HepG2 (cell line): Measurements from ENCODE around the gene ZNF213. TPM values are rescaled to one million over a fixed set of nuclear protein-coding genes. Genes with fewer than 3 reads are reported as not detected.

Source experiments
- FOXO1 ChIP-seq: sonication (generic); formaldehyde crosslinking; IDR thresholded peaks from 2 replicates; pipeline ENCODE4 v1.4.0; 2020; ENCODE audit warnings: missing genetic modification reagents
- HNF4A ChIP-seq: sonication (generic); formaldehyde crosslinking; IDR thresholded peaks from 2 replicates; pipeline ENCODE4 v1.4.0; 2020; ENCODE audit warnings: missing genetic modification reagents
- MEIS2 ChIP-seq: sonication (generic); formaldehyde crosslinking; IDR thresholded peaks from 2 replicates; pipeline ENCODE4 v1.9.0; 2021; ENCODE audit warnings: mild to moderate bottlenecking, missing genetic modification reagents
- MIER2 ChIP-seq: IDR thresholded peaks from 2 replicates; pipeline ENCODE4 v1.6.1; 2016; ENCODE audit warnings: missing biosample characterization, missing genetic modification reagents
- NFE2L1 ChIP-seq: sonication (generic); formaldehyde crosslinking; IDR thresholded peaks from 2 replicates; pipeline ENCODE4 v1.4.0; 2020; ENCODE audit warnings: missing genetic modification reagents, mild to moderate bottlenecking, borderline replicate concordance
- NR2F1 ChIP-seq, 2 experiments: fragments of 450-650 bp in 1 of 2; formaldehyde crosslinking in 1 of 2; IDR thresholded peaks; 2 replicates each; pipeline versions ENCODE4 v1.5.0 to v1.6.1; 2016 to 2020; ENCODE audit warnings: mild to moderate bottlenecking in 1 of 2, missing compliant biosample characterization in 1 of 2, missing genetic modification reagents in 1 of 2, moderate library complexity in 1 of 2
- NR2F6 ChIP-seq, 2 experiments: IDR thresholded peaks; 2 replicates each; pipeline ENCODE4 v1.6.1; 2016; ENCODE audit warnings: antibody characterized with exemption in 1 of 2, mild to moderate bottlenecking in 1 of 2
- PLSCR1 ChIP-seq: sonication (generic); formaldehyde crosslinking; IDR thresholded peaks from 2 replicates; pipeline ENCODE4 v1.5.0; 2020; ENCODE audit warnings: missing genetic modification reagents, mild to moderate bottlenecking, borderline replicate concordance
- RAD21 ChIP-seq: fragments of 450-650 bp; formaldehyde crosslinking; IDR thresholded peaks from 2 replicates; pipeline ENCODE4 v1.5.0; 2020; ENCODE audit warnings: mild to moderate bottlenecking
- SALL1 ChIP-seq: sonication (generic); formaldehyde crosslinking; IDR thresholded peaks from 2 replicates; pipeline ENCODE4 v1.8.0; 2022; ENCODE audit warnings: mild to moderate bottlenecking, missing genetic modification reagents
- SPEN ChIP-seq: sonication (generic); formaldehyde crosslinking; IDR thresholded peaks from 2 replicates; pipeline ENCODE4 v1.5.1; 2020; ENCODE audit warnings: low read depth, mild to moderate bottlenecking, missing genetic modification reagents
- TBX2 ChIP-seq: sonication (generic); formaldehyde crosslinking; IDR thresholded peaks from 2 replicates; pipeline ENCODE4 v1.5.0; 2020; ENCODE audit warnings: missing genetic modification reagents, mild to moderate bottlenecking, borderline replicate concordance
- TP53 ChIP-seq: sonication (generic); formaldehyde crosslinking; conservative IDR thresholded peaks from 2 replicates; pipeline ENCODE4 v1.4.0; 2020; ENCODE audit warnings: missing genetic modification reagents
- ZFP90 ChIP-seq: sonication (generic); formaldehyde crosslinking; IDR thresholded peaks from 2 replicates; pipeline ENCODE4 v1.8.0; 2022; ENCODE audit warnings: missing genetic modification reagents, mild to moderate bottlenecking, inconsistent platforms, borderline replicate concordance
- ZNF274 ChIP-seq: sonication (generic); formaldehyde crosslinking; IDR thresholded peaks from 2 replicates; pipeline ENCODE4 v1.5.1; 2020; ENCODE audit warnings: mild to moderate bottlenecking, missing genetic modification reagents
- ZNF296 ChIP-seq: sonication (generic); formaldehyde crosslinking; conservative IDR thresholded peaks from 2 replicates; pipeline ENCODE4 v1.5.0; 2020; ENCODE audit warnings: mild to moderate bottlenecking, missing genetic modification reagents
- ZNF574 ChIP-seq: sonication (generic); formaldehyde crosslinking; IDR thresholded peaks from 2 replicates; pipeline ENCODE4 v1.4.0; 2020; ENCODE audit warnings: missing genetic modification reagents
- polyA plus RNA-seq, 8 experiments: library from polyadenylated mRNA; depleted of rRNA in 3 of 8; stranded (reverse) in 7 of 8; unstranded in 1 of 8; fragments of >200 nt; fragmentation: Illumina TruSeq in 4 of 8; extraction: Trizol in 4 of 8; gene quantifications; 2 replicates each; pipeline versions ENCODE4 v1.2.1 to v1.2.3, GENCODE V29; 2011 to 2016; ENCODE audit warnings: low read depth in 4 of 8, missing spikeins in 1 of 8, mixed read lengths in 1 of 8; ENCODE audit not compliant: insufficient read depth in 1 of 8
- total RNA-seq, 5 experiments: library from RNA; depleted of rRNA; stranded (reverse); fragments of >200 nt; fragmentation: Illumina TruSeq; extraction: Trizol; gene quantifications; 2 replicates each; pipeline ENCODE4 v1.2.3, GENCODE V29; 2016; ENCODE audit warnings: low read depth in 1 of 5
- TF ChIP-seq, protein P1 (sequence below): sonication (generic); formaldehyde crosslinking; IDR thresholded peaks from 2 replicates; pipeline ENCODE4 v1.4.0; 2020; ENCODE audit warnings: mild to moderate bottlenecking, missing genetic modification reagents
- TF ChIP-seq, protein P2 (sequence below): sonication (generic); formaldehyde crosslinking; IDR thresholded peaks from 2 replicates; pipeline ENCODE4 v1.8.0; 2022; ENCODE audit warnings: low read depth, missing genetic modification reagents
- TF ChIP-seq, protein P3 (sequence below): fragments of 450-650 bp; IDR thresholded peaks from 2 replicates; pipeline ENCODE4 v1.6.1; 2016

ZNF213 gene
- total and polyA plus RNA-seq, 2 of the 13 experiments (the other 11 are each of a cell fraction or from before 2014, with no cell fraction given): 0.59 to 0.97 TPM

- TF ChIP-seq ZNF574 (peak; percentile 23; the same call in 1 of the 2 replicates), FOXO1 (CRISPR knock-in tag) (no peak), ZNF274 (peak; percentile 12; the same call in 1 of the 2 replicates), TBX2 (CRISPR knock-in tag) (0 out of 2 replicates have a peak, but pooled peaks have one; percentile 8), NFE2L1 (no peak), ZFP90 (CRISPR knock-in tag) (0 out of 2 replicates have a peak, but pooled peaks have one; percentile 27), ZNF296 (CRISPR knock-in tag) (peak; percentile 83), HNF4A (CRISPR knock-in tag) (peak; percentile 14; the same call in 1 of the 2 replicates), SPEN (peak; percentile 11; the same call in 1 of the 2 replicates), NR2F6 (IDR thresholded peaks at IDR 0.05) (peak; percentile 68), NR2F6 (CRISPR knock-in tag; IDR thresholded peaks at IDR 0.05) (peak; percentile 63; the same call in 1 of the 2 replicates), TP53 (CRISPR knock-in tag) (no peak), NR2F1 (CRISPR knock-in tag; IDR thresholded peaks at IDR 0.05) (peak in 1 of 2 experiments; percentile 38; a peak in 2 of 4 replicates), MIER2 (CRISPR knock-in tag) (0 out of 2 replicates have a peak, but pooled peaks have one; percentile 26), MEIS2 (CRISPR knock-in tag) (no peak; the same call in 1 of the 2 replicates), RAD21 (CRISPR knock-in tag) (peak; percentile 36), PLSCR1 (CRISPR knock-in tag) (no peak), SALL1 (no peak; the same call in 1 of the 2 replicates)
- TF ChIP-seq, protein P1, sequence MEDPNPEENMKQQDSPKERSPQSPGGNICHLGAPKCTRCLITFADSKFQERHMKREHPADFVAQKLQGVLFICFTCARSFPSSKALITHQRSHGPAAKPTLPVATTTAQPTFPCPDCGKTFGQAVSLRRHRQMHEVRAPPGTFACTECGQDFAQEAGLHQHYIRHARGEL (CRISPR knock-in tag): peak; percentile 69; the same call in 1 of the 2 replicates
- TF ChIP-seq, protein P2, sequence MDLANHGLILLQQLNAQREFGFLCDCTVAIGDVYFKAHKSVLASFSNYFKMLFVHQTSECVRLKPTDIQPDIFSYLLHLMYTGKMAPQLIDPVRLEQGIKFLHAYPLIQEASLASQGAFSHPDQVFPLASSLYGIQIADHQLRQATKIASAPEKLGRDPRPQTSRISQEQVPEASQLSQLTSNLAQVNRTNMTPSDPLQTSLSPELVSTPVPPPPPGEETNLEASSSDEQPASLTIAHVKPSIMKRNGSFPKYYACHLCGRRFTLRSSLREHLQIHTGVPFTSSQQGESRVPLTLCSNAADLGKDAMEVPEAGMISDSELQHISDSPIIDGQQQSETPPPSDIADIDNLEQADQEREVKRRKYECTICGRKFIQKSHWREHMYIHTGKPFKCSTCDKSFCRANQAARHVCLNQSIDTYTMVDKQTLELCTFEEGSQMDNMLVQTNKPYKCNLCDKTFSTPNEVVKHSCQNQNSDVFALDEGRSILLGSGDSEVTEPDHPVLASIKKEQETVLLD (CRISPR knock-in tag): no peak
- TF ChIP-seq, protein P3, sequence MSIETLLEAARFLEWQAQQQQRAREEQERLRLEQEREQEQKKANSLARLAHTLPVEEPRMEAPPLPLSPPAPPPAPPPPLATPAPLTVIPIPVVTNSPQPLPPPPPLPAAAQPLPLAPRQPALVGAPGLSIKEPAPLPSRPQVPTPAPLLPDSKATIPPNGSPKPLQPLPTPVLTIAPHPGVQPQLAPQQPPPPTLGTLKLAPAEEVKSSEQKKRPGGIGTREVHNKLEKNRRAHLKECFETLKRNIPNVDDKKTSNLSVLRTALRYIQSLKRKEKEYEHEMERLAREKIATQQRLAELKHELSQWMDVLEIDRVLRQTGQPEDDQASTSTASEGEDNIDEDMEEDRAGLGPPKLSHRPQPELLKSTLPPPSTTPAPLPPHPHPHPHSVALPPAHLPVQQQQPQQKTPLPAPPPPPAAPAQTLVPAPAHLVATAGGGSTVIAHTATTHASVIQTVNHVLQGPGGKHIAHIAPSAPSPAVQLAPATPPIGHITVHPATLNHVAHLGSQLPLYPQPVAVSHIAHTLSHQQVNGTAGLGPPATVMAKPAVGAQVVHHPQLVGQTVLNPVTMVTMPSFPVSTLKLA: no peak
These were observed 47.3 kb upstream of the ZNF213 start (continued) for GRCh38 chr16:3087243-3088235.
